ENCODE data around the gene MMP24OS.

The MMP24OS gene

DNA sequence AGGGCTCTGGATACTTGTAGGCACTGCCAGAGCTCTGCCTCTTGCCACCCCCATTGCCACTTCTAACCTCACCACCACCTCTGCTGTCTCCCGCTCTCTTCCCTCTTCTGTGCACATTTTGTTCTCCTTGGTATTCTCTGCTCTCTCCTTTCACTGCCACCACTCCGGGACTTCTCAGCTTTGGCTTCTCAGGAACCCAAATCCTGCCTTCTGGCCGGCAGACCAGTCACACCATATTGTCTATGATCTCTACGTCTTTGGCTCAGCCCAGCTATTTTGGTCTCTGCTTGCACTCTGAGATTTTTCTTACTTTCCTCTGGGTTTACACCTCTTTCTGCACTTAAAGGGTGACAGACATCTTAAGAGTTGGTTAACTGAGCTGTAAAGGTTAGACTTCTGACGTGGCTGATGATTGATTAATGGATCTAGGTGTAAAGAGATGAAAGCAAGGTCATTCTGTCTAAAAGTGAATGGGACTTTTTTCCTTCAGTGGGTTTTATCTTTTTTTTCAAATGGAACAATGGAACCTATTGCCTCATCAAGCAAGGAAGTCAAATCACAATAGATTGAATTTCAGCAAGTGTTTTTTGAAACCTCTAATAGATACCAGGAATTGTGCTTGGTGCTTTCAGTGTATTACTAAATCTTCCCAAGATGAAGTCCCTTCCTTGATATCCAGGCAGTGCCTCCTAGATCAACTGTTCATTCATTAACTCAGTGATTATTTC, 37.7 kb downstream of the MMP24OS start:
- Histone ChIP-seq H3K4me3 (ENCODE audit: low read depth, low read length) (no peak overlapping the region), H3K9ac (ENCODE audit: low read depth, low read length) (no peak overlapping the region), H3K36me3 (ENCODE audit: control insufficient read depth, insufficient read depth, low read length) (no peaks in the 10 kb centered on the region), H3K9me3 (ENCODE audit: control insufficient read depth, insufficient read depth, low read length) (no peaks in the 10 kb centered on the region), H3K4me1 (ENCODE audit: control insufficient read depth, insufficient read depth, low read length) (peaks cover 9% of the 10 kb centered on the region), H3K27me3 (ENCODE audit: control insufficient read depth, insufficient read depth, low read length) (no peaks in the 10 kb centered on the region), H3K27ac (ENCODE audit: low read depth, low read length) (no peak overlapping the region)

DNA sequence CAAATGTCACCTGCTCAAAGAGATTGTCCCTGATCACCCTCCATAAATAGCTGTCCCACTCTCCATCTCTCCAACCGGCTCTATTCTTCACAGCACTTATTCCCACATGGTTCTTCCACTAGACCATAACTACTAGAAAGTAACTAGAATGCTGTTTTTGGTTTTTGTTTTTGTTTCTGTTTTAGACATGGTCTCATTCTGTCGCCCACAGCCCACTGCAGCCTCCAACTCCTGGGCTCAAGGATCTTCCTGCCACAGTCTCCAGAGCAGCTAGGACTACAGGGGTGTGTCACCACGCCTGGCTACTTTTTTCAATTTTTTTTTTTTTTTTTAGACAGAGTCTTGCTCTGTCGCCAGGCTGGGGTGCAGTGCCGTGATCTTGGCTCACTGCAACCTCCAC, 39.2 kb downstream of the MMP24OS start:
- Histone ChIP-seq H3K27me3 (ENCODE audit: control insufficient read depth, insufficient read depth, low read length) (no peaks in the 10 kb centered on the region), H3K9me3 (ENCODE audit: control insufficient read depth, insufficient read depth, low read length) (no peaks in the 10 kb centered on the region), H3K36me3 (ENCODE audit: control insufficient read depth, insufficient read depth, low read length) (no peaks in the 10 kb centered on the region), H3K9ac (ENCODE audit: low read depth, low read length) (no peak overlapping the region), H3K4me1 (ENCODE audit: control insufficient read depth, insufficient read depth, low read length) (peaks cover 9% of the 10 kb centered on the region), H3K27ac (ENCODE audit: low read depth, low read length) (no peak overlapping the region), H3K4me3 (ENCODE audit: low read depth, low read length) (no peak overlapping the region)

DNA sequence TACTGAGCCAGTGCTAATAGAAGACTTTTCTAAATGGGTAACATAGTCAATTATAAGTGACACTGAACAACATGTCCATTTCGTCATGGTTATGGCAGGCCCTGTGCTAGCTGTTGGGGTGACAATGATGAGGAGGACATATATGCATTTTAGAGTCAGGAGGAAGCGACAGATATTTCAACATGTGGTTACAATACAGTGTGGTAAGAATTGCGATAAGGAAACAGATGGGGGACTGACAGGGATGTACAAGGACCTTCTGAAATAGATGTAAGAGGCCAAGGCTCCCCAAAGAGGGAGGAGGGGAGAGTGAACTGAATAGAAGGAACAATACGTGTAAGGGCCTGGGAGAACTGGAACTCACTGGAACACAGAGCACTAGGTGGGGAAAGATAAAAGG, 39.8 kb downstream of the MMP24OS start:
- peaks cover 9% of the 10 kb centered on the region for H3K4me1 ChIP-seq (ENCODE audit: control insufficient read depth, insufficient read depth, low read length)
- H3K4me3 ChIP-seq (ENCODE audit: low read depth, low read length), result no peak overlapping the region
- no peaks in the 10 kb centered on the region for H3K9me3 ChIP-seq (ENCODE audit: control insufficient read depth, insufficient read depth, low read length)
- H3K27me3 ChIP-seq (ENCODE audit: control insufficient read depth, insufficient read depth, low read length), result no peaks in the 10 kb centered on the region
- H3K36me3 ChIP-seq (ENCODE audit: control insufficient read depth, insufficient read depth, low read length), result no peaks in the 10 kb centered on the region
- H3K27ac ChIP-seq (ENCODE audit: low read depth, low read length), result no peak overlapping the region
- no peak overlapping the region for H3K9ac ChIP-seq (ENCODE audit: low read depth, low read length)

DNA sequence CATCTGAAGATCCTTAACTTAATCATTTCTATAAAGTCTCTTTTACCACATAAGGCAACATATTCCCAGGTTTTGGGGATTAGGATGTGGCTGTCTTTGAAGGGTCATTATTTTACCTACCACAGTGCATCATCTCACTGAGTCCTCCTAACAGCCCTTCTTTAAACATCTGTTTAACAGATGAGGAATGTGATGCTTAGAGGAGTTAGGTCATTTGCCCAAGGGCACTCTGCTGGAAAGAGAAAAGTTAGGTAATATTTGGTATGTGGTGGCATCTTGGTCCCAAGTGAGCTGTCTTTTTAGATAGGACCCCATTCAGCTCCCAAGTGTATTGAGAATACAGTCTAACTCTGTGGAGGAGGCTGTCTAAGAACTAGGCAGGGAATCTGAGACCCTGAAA, 40.4 kb downstream of the MMP24OS start:
- no peaks in the 10 kb centered on the region for H3K27me3 ChIP-seq (ENCODE audit: control insufficient read depth, insufficient read depth, low read length)
- no peak overlapping the region for H3K4me3 ChIP-seq (ENCODE audit: low read depth, low read length)
- H3K4me1 ChIP-seq (ENCODE audit: control insufficient read depth, insufficient read depth, low read length), result peaks cover 9% of the 10 kb centered on the region
- no peaks in the 10 kb centered on the region for H3K36me3 ChIP-seq (ENCODE audit: control insufficient read depth, insufficient read depth, low read length)
- H3K9ac ChIP-seq (ENCODE audit: low read depth, low read length), result no peak overlapping the region
- no peaks in the 10 kb centered on the region for H3K9me3 ChIP-seq (ENCODE audit: control insufficient read depth, insufficient read depth, low read length)
- no peak overlapping the region for H3K27ac ChIP-seq (ENCODE audit: low read depth, low read length)

DNA sequence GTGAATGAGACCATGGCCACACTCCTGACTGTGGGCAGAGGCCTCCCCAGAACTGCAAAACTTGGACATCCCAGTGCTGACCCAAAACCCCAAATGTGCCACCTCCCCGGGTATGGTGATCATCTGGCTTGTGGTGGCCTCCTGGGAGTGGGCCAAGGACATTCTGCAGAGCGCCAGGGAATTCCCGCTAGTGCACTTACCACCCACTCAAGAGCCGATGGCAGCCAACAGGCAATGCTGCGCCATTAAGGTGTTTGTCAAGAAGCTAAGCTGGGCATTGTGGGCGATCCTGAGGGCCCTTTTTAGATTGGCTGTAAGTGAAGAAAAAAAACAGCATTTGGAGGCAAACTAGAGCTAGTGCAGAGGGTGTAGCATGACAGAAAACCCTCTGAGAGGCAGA, 42.0 kb downstream of the MMP24OS start:
- no peaks in the 10 kb centered on the region for H3K36me3 ChIP-seq (ENCODE audit: control insufficient read depth, insufficient read depth, low read length)
- peaks cover 7% of the 10 kb centered on the region for H3K4me1 ChIP-seq (ENCODE audit: control insufficient read depth, insufficient read depth, low read length)
- H3K27ac ChIP-seq (ENCODE audit: low read depth, low read length), result no peak overlapping the region
- H3K9me3 ChIP-seq (ENCODE audit: control insufficient read depth, insufficient read depth, low read length), result no peaks in the 10 kb centered on the region
- H3K4me3 ChIP-seq (ENCODE audit: low read depth, low read length), result no peak overlapping the region
- H3K27me3 ChIP-seq (ENCODE audit: control insufficient read depth, insufficient read depth, low read length), result no peaks in the 10 kb centered on the region
- no peak overlapping the region for H3K9ac ChIP-seq (ENCODE audit: low read depth, low read length)

DNA sequence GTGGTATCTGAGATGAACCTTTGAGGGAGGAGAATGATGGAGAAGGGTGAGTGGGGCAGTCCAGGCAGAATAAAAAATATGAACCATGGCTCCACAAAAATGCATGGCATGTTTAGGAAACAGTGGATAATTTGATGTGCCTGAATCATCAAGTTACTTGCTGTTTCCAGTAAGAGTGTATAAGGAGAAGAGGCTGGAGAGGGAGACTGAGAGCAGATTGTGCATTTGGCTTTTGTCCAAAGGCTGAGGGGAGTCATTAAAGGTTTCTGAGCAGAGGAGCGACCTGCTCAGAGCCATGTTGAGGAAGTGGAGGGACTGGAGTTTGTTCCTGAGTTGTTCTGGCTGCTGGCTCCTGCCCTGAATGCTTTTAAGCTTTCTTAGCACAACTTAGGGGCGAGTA, 45.3 kb downstream of the MMP24OS start:
- Histone ChIP-seq H3K4me3 (ENCODE audit: low read depth, low read length) (no peak overlapping the region), H3K27me3 (ENCODE audit: control insufficient read depth, insufficient read depth, low read length) (no peaks in the 10 kb centered on the region), H3K9me3 (ENCODE audit: control insufficient read depth, insufficient read depth, low read length) (no peaks in the 10 kb centered on the region), H3K27ac (ENCODE audit: low read depth, low read length) (no peak overlapping the region), H3K9ac (ENCODE audit: low read depth, low read length) (no peak overlapping the region), H3K36me3 (ENCODE audit: control insufficient read depth, insufficient read depth, low read length) (no peaks in the 10 kb centered on the region), H3K4me1 (ENCODE audit: control insufficient read depth, insufficient read depth, low read length) (peaks cover 11% of the 10 kb centered on the region; the same call in 1 of the 2 replicates)

DNA sequence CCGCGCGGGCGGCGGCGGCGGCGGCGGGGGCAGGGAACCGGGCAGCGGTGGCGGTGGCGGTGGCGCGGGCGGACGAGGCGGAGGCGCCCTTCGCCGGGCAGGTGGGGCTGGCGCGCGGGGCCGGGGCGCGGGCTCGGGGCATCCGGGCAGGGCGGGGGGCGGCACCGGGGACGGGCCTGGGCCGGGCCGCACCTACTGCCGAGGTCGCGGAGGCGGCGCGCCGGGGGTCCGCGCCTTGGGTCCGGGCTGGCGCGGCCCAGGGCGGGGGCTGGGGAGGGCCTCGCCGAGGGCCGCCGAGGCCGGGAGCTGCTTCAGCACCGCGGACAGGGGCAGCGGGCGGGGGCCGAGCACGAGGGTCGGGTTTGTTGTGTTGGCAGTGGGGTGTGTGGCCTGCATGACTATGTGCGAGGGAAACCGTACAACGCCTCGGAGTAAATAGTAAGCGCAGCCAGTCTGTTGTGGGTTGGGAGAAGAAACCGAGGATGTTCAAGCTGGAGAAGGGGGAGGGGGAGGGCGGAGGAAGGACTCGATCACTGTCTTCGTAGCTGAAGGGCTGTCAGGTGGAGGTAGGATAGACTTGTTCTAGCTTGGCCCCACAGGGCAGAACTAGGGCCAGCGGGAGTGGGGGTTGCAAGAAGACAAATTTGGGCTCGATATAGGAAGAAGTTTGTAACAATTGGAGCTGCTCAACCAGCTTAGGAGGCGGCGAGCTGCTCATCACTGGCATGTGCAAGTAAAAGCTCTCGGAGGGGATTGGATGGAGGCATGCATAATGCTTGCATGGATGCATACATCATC, 50.8 kb downstream of the MMP24OS start:
- Histone ChIP-seq H3K27me3 (ENCODE audit: control insufficient read depth, insufficient read depth, low read length) (0 out of 2 replicates have a peak, but pooled peaks cover 8% of the 10 kb centered on the region), H3K4me3 (ENCODE audit: low read depth, low read length) (peak overlapping the region; percentile 56), H3K36me3 (ENCODE audit: control insufficient read depth, insufficient read depth, low read length) (no peaks in the 10 kb centered on the region), H3K9me3 (ENCODE audit: control insufficient read depth, insufficient read depth, low read length) (peaks cover 3% of the 10 kb centered on the region; the same call in 1 of the 2 replicates), H3K4me1 (ENCODE audit: control insufficient read depth, insufficient read depth, low read length) (peaks cover 21% of the 10 kb centered on the region), H3K9ac (ENCODE audit: low read depth, low read length) (no peak overlapping the region), H3K27ac (ENCODE audit: low read depth, low read length) (no peak overlapping the region)

All from HUES48 (cell line).